Activated naive CD4-positive, alpha-beta T cell treated with anti-CD3 and anti-CD28 coated beads, Interleukin-2, amount 50 U/mL, for 24 hours (primary cell): ENCODE results near the gene ENTPD2.
"Not testable (repeated sequence)": the region's sequence is repeated elsewhere in the genome, so short reads cannot be mapped to it uniquely, and the experiment has no call there.

ENCODE experiments used
- H3K27ac Mint-ChIP-seq: one replicate; pipeline ENCODE4 v1.8.0; 2021; ENCODE audit warnings: mild to moderate bottlenecking, mixed read lengths
- H3K27me3 Mint-ChIP-seq: one replicate; pipeline ENCODE4 v1.8.0; 2021; ENCODE audit warnings: mixed read lengths
- H3K36me3 Mint-ChIP-seq: one replicate; pipeline ENCODE4 v1.8.0; 2021; ENCODE audit warnings: mixed read lengths
- H3K4me1 Mint-ChIP-seq: one replicate; pipeline ENCODE4 v1.8.0; 2021; ENCODE audit warnings: mixed read lengths
- H3K4me3 Mint-ChIP-seq: one replicate; pipeline ENCODE4 v1.8.0; 2021; ENCODE audit warnings: mild to moderate bottlenecking, mixed read lengths
- H3K9me3 Mint-ChIP-seq: one replicate; pipeline ENCODE4 v1.8.0; 2021; ENCODE audit warnings: mixed read lengths

Gene ENTPD2

DNA sequence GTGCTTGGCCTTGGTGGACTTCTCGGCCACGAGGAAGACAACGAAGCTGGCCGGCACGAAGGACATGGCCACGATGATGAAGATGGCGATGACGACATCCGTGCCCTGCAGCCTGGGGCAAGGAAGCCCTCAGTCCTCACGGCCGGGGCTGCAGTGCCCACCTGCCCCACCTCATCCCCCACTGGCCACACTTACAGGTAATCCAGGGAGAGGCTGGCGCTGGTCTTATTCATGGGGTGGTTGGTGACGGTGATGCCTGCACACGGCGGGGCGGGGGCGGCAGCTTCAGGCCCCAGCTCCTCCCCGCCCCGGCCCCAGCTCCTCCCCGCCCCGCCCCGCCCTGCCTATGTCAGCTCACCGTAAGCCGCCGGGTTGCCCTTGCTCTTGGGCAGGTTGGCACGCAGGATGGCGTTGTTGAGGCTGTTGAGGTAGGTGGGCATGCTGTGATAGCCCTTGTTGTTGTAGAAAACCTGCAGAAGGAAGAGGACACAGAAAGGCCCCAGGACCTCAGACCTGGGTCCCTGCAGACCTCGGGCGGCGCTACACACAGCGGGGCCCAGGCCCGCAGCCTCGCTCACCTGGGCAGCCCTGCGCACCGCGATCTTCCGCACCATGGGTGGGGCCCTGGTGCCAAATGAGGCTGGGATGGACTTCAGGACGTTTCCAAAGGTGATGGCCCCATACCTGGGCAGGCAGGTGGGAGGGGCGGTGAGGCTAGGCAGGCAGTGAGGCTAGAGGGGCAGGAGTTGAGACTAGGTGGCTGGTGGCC lies 41.8 kb downstream of the ENTPD2 start:
- H3K36me3 Mint-ChIP-seq, result no peaks in the 10 kb centered on the region
- H3K4me1 Mint-ChIP-seq, result no peaks in the 10 kb centered on the region
- H3K27me3 Mint-ChIP-seq, result no peaks in the 10 kb centered on the region
- H3K27ac Mint-ChIP-seq, result no peak overlapping the region
- no peak overlapping the region for H3K4me3 Mint-ChIP-seq
- H3K9me3 Mint-ChIP-seq, result no peaks in the 10 kb centered on the region

- Mint-ChIP-seq H3K4me1 (no peaks in the 10 kb centered on the region), H3K4me3 (no peak overlapping the region), H3K36me3 (no peaks in the 10 kb centered on the region), H3K27ac (no peak overlapping the region), H3K27me3 (no peaks in the 10 kb centered on the region), H3K9me3 (no peaks in the 10 kb centered on the region)
These were observed 42.7 kb downstream of the ENTPD2 start for GRCh38 chr9:137011156-137011555.

- Mint-ChIP-seq H3K36me3 (no peaks in the 10 kb centered on the region), H3K4me3 (no peak overlapping the region), H3K27ac (no peak overlapping the region), H3K9me3 (no peaks in the 10 kb centered on the region), H3K27me3 (no peaks in the 10 kb centered on the region), H3K4me1 (no peaks in the 10 kb centered on the region)
These were observed 43.7 kb downstream of the ENTPD2 start for GRCh38 chr9:137009938-137010732.

DNA sequence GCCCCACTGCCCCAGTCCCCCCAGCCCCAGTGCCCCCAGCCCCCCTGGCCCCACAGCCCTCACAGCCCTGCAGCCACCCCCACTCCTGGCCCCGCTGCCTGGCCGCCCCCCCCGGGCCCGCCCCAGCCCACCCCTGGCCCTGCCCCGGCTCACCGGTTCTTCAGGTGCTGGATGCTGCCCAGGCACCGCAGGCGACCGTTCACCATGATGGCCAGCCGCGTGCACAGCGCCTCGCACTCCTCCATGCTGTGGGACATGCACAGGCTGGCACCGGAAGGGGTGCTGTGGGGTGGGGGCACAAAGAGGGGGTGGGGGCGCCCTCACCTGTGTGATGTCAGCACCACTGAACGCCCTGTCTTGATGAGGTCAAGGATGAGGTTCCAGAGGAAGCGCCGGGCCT lies 44.6 kb downstream of the ENTPD2 start:
- no peaks in the 10 kb centered on the region for H3K27me3 Mint-ChIP-seq
- H3K4me1 Mint-ChIP-seq, result no peaks in the 10 kb centered on the region
- H3K27ac Mint-ChIP-seq, result no peak overlapping the region
- H3K9me3 Mint-ChIP-seq, result no peaks in the 10 kb centered on the region
- H3K4me3 Mint-ChIP-seq, result no peak overlapping the region
- H3K36me3 Mint-ChIP-seq, result no peaks in the 10 kb centered on the region

DNA sequence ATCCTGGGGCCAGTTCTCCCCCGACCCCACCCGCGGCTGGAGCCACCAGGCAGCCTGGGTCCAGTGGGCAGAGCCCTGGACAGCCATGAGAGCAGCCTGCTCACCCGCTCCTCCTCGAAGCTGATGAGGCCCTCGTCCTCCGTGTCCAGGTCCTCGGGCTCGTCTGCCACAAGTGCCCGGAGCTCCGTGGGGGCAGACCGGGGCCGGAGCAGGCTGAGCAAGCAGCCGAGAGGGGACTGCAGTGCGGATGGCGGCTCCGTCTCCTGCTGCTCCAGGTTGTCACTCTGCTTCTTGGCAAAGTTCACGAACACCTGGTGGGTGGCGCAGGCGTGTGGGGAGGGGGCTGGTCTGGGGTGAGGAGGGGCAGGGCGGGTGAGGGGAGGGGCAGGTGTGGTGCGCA lies 45.5 kb downstream of the ENTPD2 start:
- Mint-ChIP-seq H3K27ac (no peak overlapping the region), H3K4me3 (no peak overlapping the region), H3K4me1 (no peaks in the 10 kb centered on the region), H3K36me3 (no peaks in the 10 kb centered on the region), H3K9me3 (no peaks in the 10 kb centered on the region), H3K27me3 (no peaks in the 10 kb centered on the region)

GRCh38 chr9:137007816-137008270 lies 46.0 kb downstream of the ENTPD2 start:
- Mint-ChIP-seq H3K9me3 (no peaks in the 10 kb centered on the region), H3K27ac (no peak overlapping the region), H3K4me3 (no peak overlapping the region), H3K27me3 (no peaks in the 10 kb centered on the region), H3K4me1 (no peaks in the 10 kb centered on the region), H3K36me3 (no peaks in the 10 kb centered on the region)

DNA sequence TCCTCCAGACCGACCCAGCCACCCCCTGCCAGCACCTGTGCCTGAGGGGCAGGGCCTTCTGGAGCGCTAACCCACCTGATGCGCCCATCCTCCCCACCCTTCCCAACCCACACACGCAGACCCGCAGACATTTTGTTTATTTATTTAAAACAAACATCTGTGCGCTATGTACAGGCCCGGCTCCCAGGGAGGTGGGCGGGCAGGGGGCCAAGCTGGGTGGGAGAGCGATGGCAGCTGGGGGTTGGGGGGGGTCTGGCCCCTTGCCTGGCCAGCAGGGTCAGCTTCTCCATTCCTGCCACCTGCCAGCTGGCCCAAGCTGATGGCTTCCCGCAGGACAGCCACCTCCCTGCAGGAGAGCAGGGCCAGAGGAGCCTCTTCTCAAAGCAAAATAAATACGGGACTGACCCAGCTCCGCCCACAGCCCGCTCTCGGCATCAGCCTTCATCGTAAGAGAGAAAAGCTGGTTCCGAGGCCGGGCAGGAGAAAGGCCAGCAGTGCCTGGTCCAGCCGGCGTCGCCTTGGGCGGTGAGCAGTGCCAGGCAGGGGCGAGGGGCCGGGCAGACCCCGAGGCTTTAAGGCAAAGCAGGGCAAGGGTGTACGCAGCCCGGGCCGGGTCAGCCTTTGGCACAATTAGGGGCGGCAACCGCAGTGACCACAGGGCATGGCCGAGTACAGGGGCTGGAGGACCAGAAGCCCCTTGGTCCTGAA lies 46.6 kb downstream of the ENTPD2 start:
- Mint-ChIP-seq H3K27me3 (no peaks in the 10 kb centered on the region), H3K4me3 (no peak overlapping the region), H3K36me3 (no peaks in the 10 kb centered on the region), H3K9me3 (no peaks in the 10 kb centered on the region), H3K4me1 (no peaks in the 10 kb centered on the region), H3K27ac (no peak overlapping the region)

GRCh38 chr9:137006116-137007003 lies 47.5 kb downstream of the ENTPD2 start:
- Mint-ChIP-seq H3K9me3 (no peaks in the 10 kb centered on the region), H3K4me1 (no peaks in the 10 kb centered on the region), H3K36me3 (no peaks in the 10 kb centered on the region), H3K27ac (no peak overlapping the region), H3K27me3 (no peaks in the 10 kb centered on the region), H3K4me3 (no peak overlapping the region)

- not testable (repeated sequence) for H3K27ac Mint-ChIP-seq, H3K9me3 Mint-ChIP-seq, H3K4me3 Mint-ChIP-seq, H3K27me3 Mint-ChIP-seq, H3K36me3 Mint-ChIP-seq, H3K4me1 Mint-ChIP-seq
These were observed 49.6 kb downstream of the ENTPD2 start for GRCh38 chr9:137004285-137004684.

- Mint-ChIP-seq H3K9me3 (no peaks in the 10 kb centered on the region), H3K27me3 (no peaks in the 10 kb centered on the region), H3K4me1 (peaks cover 7% of the 10 kb centered on the region), H3K4me3 (no peak overlapping the region), H3K36me3 (no peaks in the 10 kb centered on the region), H3K27ac (no peak overlapping the region)
These were observed 51.2 kb downstream of the ENTPD2 start for GRCh38 chr9:137002646-137003041.

GRCh38 chr9:137001857-137002645 lies 51.8 kb downstream of the ENTPD2 start:
- Mint-ChIP-seq H3K9me3 (no peaks in the 10 kb centered on the region), H3K4me1 (peaks cover 10% of the 10 kb centered on the region), H3K27me3 (no peaks in the 10 kb centered on the region), H3K27ac (no peak overlapping the region), H3K36me3 (no peaks in the 10 kb centered on the region), H3K4me3 (no peak overlapping the region)

- peaks cover 10% of the 10 kb centered on the region for H3K4me1 Mint-ChIP-seq
- H3K27me3 Mint-ChIP-seq, result no peaks in the 10 kb centered on the region
- H3K9me3 Mint-ChIP-seq, result no peaks in the 10 kb centered on the region
- H3K27ac Mint-ChIP-seq, result no peak overlapping the region
- H3K4me3 Mint-ChIP-seq, result no peak overlapping the region
- no peaks in the 10 kb centered on the region for H3K36me3 Mint-ChIP-seq
These were observed 53.5 kb downstream of the ENTPD2 start for GRCh38 chr9:137000177-137000930.
